ENCODE measurements around the gene TBC1D7.

DNA sequence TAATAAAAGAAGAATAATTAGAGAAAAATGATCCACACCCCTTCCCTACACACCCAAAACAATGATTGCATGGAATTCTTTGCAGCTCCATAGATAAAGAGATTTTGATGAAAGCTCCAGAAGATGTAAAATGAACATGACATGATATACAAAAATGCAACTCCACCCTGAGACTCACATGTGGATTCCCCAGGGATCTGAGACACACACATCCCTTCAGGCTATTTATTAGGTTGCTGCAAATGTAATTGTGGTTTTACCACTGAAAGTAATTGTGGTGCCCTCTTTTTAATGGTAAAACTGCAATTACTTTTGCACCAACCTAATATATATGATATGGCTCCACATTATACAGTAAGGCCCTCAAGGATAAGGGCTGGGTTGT lies 40.4 kb upstream of the TBC1D7 start:
- no peak for TF ChIP-seq GATA2 (IDR thresholded peaks at IDR 0.05; ENCODE audit: low read depth, low read length)
- TF ChIP-seq GATA3 (IDR thresholded peaks at IDR 0.05; ENCODE audit: low read depth, low read length): no peak
